Lower leg skin (tissue), 3 donors: ENCODE measurements around the gene CCDC102B.

ENCODE experiments used
- CTCF ChIP-seq, 3 donors: fragments of 450-650 bp; IDR thresholded peaks; one replicate each; pipeline ENCODE4 v1.5.1; 2016; ENCODE audit warnings: antibody characterized with exemption in 3 of 3, mild to moderate bottlenecking in 3 of 3, moderate library complexity in 2 of 3
- POLR2A ChIP-seq, 2 donors: fragments of 450-650 bp; IDR thresholded peaks; one replicate each; pipeline ENCODE4 v1.6.1; 2016 to 2017; ENCODE audit warnings: antibody characterized with exemption in 2 of 2, mild to moderate bottlenecking in 1 of 2, moderate library complexity in 1 of 2

GRCh38 chr18:68991286-68991685 is 193.4 kb downstream of the CCDC102B start:
- TF ChIP-seq CTCF (IDR thresholded peaks at IDR 0.05): no peak
- TF ChIP-seq POLR2A (IDR thresholded peaks at IDR 0.05): no peak
